Ovary (tissue), 9 donors: ENCODE measurements around the gene DCAF6. TPM values are rescaled to one million over a fixed set of nuclear protein-coding genes. Genes with fewer than 3 reads are reported as not detected.

ENCODE experiments used
- DNase-seq, 5 donors: peaks; one replicate each; pipeline ENCODE4 v3.0.0-alpha.2; 2019 to 2020
- H3K27ac ChIP-seq, 2 donors: fragments of 200-600 bp; one replicate each; pipeline versions ENCODE4 v1.5.1 to v1.8.0; 2019 to 2022
- H3K27me3 ChIP-seq: fragments of 200-600 bp; one replicate; pipeline ENCODE4 v1.8.0; 2022
- H3K36me3 ChIP-seq: fragments of 200-600 bp; sonication (generic); one replicate; pipeline ENCODE4 v1.5.1; 2019
- H3K4me1 ChIP-seq: one replicate; pipeline ENCODE4 v1.8.1; 2013; ENCODE audit warnings: mild to moderate bottlenecking, moderate library complexity; ENCODE audit not compliant: insufficient read depth
- H3K4me3 ChIP-seq: fragments of 200-600 bp; sonication (generic); one replicate; pipeline ENCODE4 v1.5.1; 2017
- H3K9me3 ChIP-seq, 2 donors: fragments of 200-600 bp in 1 of 2; sonication (generic) in 1 of 2; one replicate each; pipeline versions ENCODE4 v1.5.1 to v1.8.1; 2013 to 2019; ENCODE audit warnings: mild to moderate bottlenecking in 1 of 2, moderate library complexity in 1 of 2
- EP300 ChIP-seq: sonication (generic); formaldehyde crosslinking; IDR thresholded peaks from one replicate; pipeline ENCODE4 v1.6.1; 2017; ENCODE audit warnings: antibody characterized with exemption
- POLR2A ChIP-seq: fragments of 450-650 bp; IDR thresholded peaks from one replicate; pipeline ENCODE4 v1.6.1; 2017; ENCODE audit warnings: antibody characterized with exemption, mild to moderate bottlenecking, moderate library complexity
- WGBS, 3 donors: extraction: QIAGEN DNeasy Blood & Tissue Kit in 1 of 3; methylation state at CpG; one replicate each; pipeline versions ENCODE4 v1.1.5 to v1.1.7; 2013 to 2017; 5-methylcytosine and 5-hydroxymethylcytosine counted together
- intact Hi-C, 4 donors: fragments of 100-400 bp; cut with DNase I; formaldehyde crosslinking; loops; one replicate each; pipeline versions ENCODE4 v1.11.0 to v1.15.1; 2022 to 2023
- polyA plus RNA-seq, 2 donors: library from polyadenylated mRNA; stranded (reverse); fragments of 200-250 nt in 1 of 2; fragments of 350-450 nt in 1 of 2; fragmentation: Illumina TruSeq in 1 of 2; extraction: RNeasy Lipid Tissue Mini Kit (QIAGEN cat#74804) in 1 of 2; gene quantifications; one replicate each; pipeline ENCODE4 v1.2.3, GENCODE V29; 2013 to 2014
- total RNA-seq, 7 donors: library from RNA; depleted of rRNA in 2 of 7; stranded (reverse); fragments of >200 nt in 2 of 7; fragmentation: NEBNext Ultra II Directional in 3 of 7; extraction: Animal tissue kit (Norgen Biotek cat#: 25700) in 3 of 7; gene quantifications; one replicate each; pipeline versions ENCODE4 v1.1.0 to v1.2.4, GENCODE V29; 2016 to 2023
- TF ChIP-seq, protein P1 (sequence below), 3 donors: fragments of 450-650 bp in 2 of 3; fragments of 200-600 bp in 1 of 3; IDR thresholded peaks; one replicate each; pipeline versions ENCODE4 v1.5.1 to v1.8.0; 2016 to 2022; ENCODE audit warnings: antibody characterized with exemption in 3 of 3, mild to moderate bottlenecking in 1 of 3
- donor health status: DM: no; HTN: no; CAD: no; lungs with moderate emphysema.
- donor health status: DM: no; HTN: no; CAD: no.
- donor health status: Bipolar disorder and iron deficiency.
- donor health status: DM: yes; HTN: yes; CAD: no.
- donor health status: DM: no; HTN: no; CAD: no.
- donor health status: DM: yes; HTN: yes; CAD: no.

Gene DCAF6
- total and polyA plus RNA-seq, 9 donors = 32.1 to 65.9 (median 44.4) TPM

GRCh38 chr1:168057921-168058320 is 121.4 kb downstream of the DCAF6 start:
- H3K27ac ChIP-seq = no peak overlapping the region
- TF ChIP-seq POLR2A (no peak), EP300 (no peak)
- TF ChIP-seq, protein P1, sequence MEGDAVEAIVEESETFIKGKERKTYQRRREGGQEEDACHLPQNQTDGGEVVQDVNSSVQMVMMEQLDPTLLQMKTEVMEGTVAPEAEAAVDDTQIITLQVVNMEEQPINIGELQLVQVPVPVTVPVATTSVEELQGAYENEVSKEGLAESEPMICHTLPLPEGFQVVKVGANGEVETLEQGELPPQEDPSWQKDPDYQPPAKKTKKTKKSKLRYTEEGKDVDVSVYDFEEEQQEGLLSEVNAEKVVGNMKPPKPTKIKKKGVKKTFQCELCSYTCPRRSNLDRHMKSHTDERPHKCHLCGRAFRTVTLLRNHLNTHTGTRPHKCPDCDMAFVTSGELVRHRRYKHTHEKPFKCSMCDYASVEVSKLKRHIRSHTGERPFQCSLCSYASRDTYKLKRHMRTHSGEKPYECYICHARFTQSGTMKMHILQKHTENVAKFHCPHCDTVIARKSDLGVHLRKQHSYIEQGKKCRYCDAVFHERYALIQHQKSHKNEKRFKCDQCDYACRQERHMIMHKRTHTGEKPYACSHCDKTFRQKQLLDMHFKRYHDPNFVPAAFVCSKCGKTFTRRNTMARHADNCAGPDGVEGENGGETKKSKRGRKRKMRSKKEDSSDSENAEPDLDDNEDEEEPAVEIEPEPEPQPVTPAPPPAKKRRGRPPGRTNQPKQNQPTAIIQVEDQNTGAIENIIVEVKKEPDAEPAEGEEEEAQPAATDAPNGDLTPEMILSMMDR (IDR thresholded peaks at IDR 0.05) = no peak
- H3K36me3 ChIP-seq = no peaks in the 10 kb centered on the region
- intact Hi-C loops = no loop called here
- WGBS, 3 donors = 94 to 97% (median 96%) methylated on average over 2 of the region's 2 CpGs
- H3K4me3 ChIP-seq = no peak overlapping the region
- H3K27me3 ChIP-seq = no peaks in the 10 kb centered on the region
- DNase-seq = no peak
- no peaks in the 10 kb centered on the region for H3K4me1 ChIP-seq
- H3K9me3 ChIP-seq = no peaks in the 10 kb centered on the region

GRCh38 chr1:168064216-168064615 is 127.7 kb downstream of the DCAF6 start:
- DNase-seq = no peak
- Histone ChIP-seq H3K27me3 (no peaks in the 10 kb centered on the region), H3K4me3 (no peak overlapping the region), H3K27ac (no peak overlapping the region), H3K4me1 (no peaks in the 10 kb centered on the region), H3K9me3 (no peaks in the 10 kb centered on the region), H3K36me3 (no peaks in the 10 kb centered on the region)
- no peak for TF ChIP-seq EP300
- TF ChIP-seq POLR2A = no peak
- TF ChIP-seq, protein P1 (IDR thresholded peaks at IDR 0.05) = no peak
- intact Hi-C loops = no loop called here
- WGBS, 3 donors = 98 to 100% (median 100%) methylated on average over 1 of the region's 1 CpG

DNA sequence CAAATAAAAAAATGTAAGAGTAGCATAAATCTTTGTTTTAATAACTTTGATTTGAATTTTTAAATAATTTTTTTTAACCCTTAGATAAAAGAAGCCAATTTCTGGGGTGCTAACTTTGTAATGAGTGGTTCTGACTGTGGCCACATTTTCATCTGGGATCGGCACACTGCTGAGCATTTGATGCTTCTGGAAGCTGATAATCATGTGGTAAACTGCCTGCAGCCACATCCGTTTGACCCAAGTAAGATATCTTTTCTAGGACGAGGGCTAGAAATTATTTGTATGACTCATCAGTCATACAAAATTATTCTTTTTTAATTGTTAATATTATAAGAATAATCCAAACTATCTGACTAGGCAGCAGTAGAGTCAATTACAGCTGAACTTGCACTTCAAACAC is 129.0 kb downstream of the DCAF6 start:
- Histone ChIP-seq H3K4me3 (no peak overlapping the region), H3K9me3 (no peaks in the 10 kb centered on the region), H3K27ac (no peak overlapping the region), H3K27me3 (no peaks in the 10 kb centered on the region), H3K4me1 (no peaks in the 10 kb centered on the region), H3K36me3 (no peaks in the 10 kb centered on the region)
- WGBS, 3 donors = 37 to 60% (median 47%) methylated on average over 3 of the region's 3 CpGs
- DNase-seq = no peak
- intact Hi-C loops = no loop called here
- TF ChIP-seq POLR2A = no peak
- TF ChIP-seq, protein P1 (IDR thresholded peaks at IDR 0.05) = no peak
- TF ChIP-seq EP300 = no peak

- WGBS, 3 donors = 52 to 64% (median 61%) methylated on average over 3 of the region's 3 CpGs
- H3K9me3 ChIP-seq = no peaks in the 10 kb centered on the region
- H3K4me1 ChIP-seq = no peaks in the 10 kb centered on the region
- intact Hi-C loops = no loop called here
- H3K36me3 ChIP-seq = no peaks in the 10 kb centered on the region
- no peak overlapping the region for H3K27ac ChIP-seq
- TF ChIP-seq, protein P1 (IDR thresholded peaks at IDR 0.05) = no peak
- TF ChIP-seq EP300 = no peak
- no peak for TF ChIP-seq POLR2A
- no peaks in the 10 kb centered on the region for H3K27me3 ChIP-seq
- no peak for DNase-seq
- H3K4me3 ChIP-seq = no peak overlapping the region
Observed at GRCh38 chr1:168069384-168069783, 132.9 kb downstream of the DCAF6 start.

DNA sequence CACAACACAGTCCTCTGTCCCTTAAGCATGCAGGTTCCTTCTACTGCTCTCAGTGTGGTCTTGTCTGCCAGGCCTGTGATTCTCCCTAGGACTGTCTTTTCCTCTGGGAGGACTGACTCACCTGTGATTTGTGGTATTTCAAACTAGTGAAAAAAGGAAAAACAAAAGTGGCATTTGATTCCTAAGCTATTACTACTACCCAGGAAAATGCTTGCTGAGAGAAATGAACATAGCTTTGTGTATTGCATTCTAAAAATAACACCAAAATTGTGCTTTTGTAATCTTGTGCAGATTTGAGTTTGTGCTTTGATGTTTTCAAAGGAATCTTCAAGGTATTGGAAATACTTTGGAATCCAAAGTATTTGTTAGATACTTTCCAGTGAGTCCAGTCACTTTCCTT is 143.3 kb downstream of the DCAF6 start:
- DNase-seq = no peak
- Histone ChIP-seq H3K36me3 (no peaks in the 10 kb centered on the region), H3K4me1 (peaks cover 6% of the 10 kb centered on the region), H3K4me3 (no peak overlapping the region), H3K9me3 (no peaks in the 10 kb centered on the region), H3K27ac (no peak overlapping the region), H3K27me3 (no peaks in the 10 kb centered on the region)
- TF ChIP-seq POLR2A (no peak), EP300 (no peak)
- TF ChIP-seq, protein P1 (IDR thresholded peaks at IDR 0.05) = no peak
- intact Hi-C loops = loop anchor here in 2 of 4 donors (10.0 kb wide), 2 partner anchors 55 to 365 kb away; partner anchors contain the start of gene GPR161 (in 1 of the 2)
